ENCODE data around the gene CCDC174.

Gene CCDC174

GRCh38 chr3:14663396-14664135 lies 12.0 kb downstream of the CCDC174 start:
- no peak for DNase-seq
- Histone ChIP-seq H3K9ac (ENCODE audit: low read length) (no peak overlapping the region), H3K36me3 (ENCODE audit: control insufficient read depth in 1 of 2, insufficient read depth in 2 of 2, low read length in 2 of 2) (peaks cover 33 to 62% of the 10 kb centered on the region in 2 experiments), H3K4me1 (ENCODE audit: control insufficient read depth in 1 of 2, insufficient read depth in 2 of 2, low read length in 2 of 2) (peaks cover under 1 to 4% of the 10 kb centered on the region in 2 experiments), H3K79me1 (ENCODE audit: low read length) (no peaks in the 10 kb centered on the region), H2AK5ac (ENCODE audit: low read length) (no peak overlapping the region), H2AFZ (ENCODE audit: insufficient read depth, low read length, poor library complexity) (no peak overlapping the region), H3K27ac (ENCODE audit: low read depth, low read length) (no peak overlapping the region), H3K79me2 (ENCODE audit: control insufficient read depth, insufficient read depth, low read length, poor library complexity) (no peaks in the 10 kb centered on the region), H3K9me3 (ENCODE audit: insufficient read depth, low read depth, low read length) (no peaks in the 10 kb centered on the region), H2BK120ac (ENCODE audit: insufficient read depth, low read length, poor library complexity) (no peak overlapping the region), H4K12ac (ENCODE audit: low read depth, low read length) (no peak overlapping the region), H2BK5ac (ENCODE audit: low read depth, low read length, poor library complexity) (no peak overlapping the region), H4K8ac (ENCODE audit: low read depth, low read length) (no peak overlapping the region), H3K14ac (ENCODE audit: low read length) (no peak overlapping the region), H4K91ac (ENCODE audit: low read depth, low read length) (no peak overlapping the region), H3K18ac (ENCODE audit: low read length) (no peak overlapping the region), H3K27me3 (ENCODE audit: insufficient read depth, low read length) (no peaks in the 10 kb centered on the region), H3K23ac (ENCODE audit: low read length) (no peak overlapping the region), H3K4me3 (ENCODE audit: low read depth, low read length) (no peak overlapping the region), H2BK12ac (ENCODE audit: low read length) (no peak overlapping the region), H3K4ac (ENCODE audit: low read depth, low read length) (no peak overlapping the region), H3K4me2 (ENCODE audit: low read length) (no peak overlapping the region)
- WGBS (ENCODE audit: extremely low coverage, insufficient coverage, insufficient read length): no CpG with 5 or more reads among the region's 5 CpGs

GRCh38 chr3:14664170-14664569 lies 12.6 kb downstream of the CCDC174 start:
- Histone ChIP-seq H3K18ac (ENCODE audit: low read length) (no peak overlapping the region), H3K4ac (ENCODE audit: low read depth, low read length) (no peak overlapping the region), H3K9me3 (ENCODE audit: insufficient read depth, low read depth, low read length) (no peaks in the 10 kb centered on the region), H3K36me3 (ENCODE audit: control insufficient read depth in 1 of 2, insufficient read depth in 2 of 2, low read length in 2 of 2) (peaks cover 37 to 65% of the 10 kb centered on the region in 2 experiments), H3K79me2 (ENCODE audit: control insufficient read depth, insufficient read depth, low read length, poor library complexity) (no peaks in the 10 kb centered on the region), H3K79me1 (ENCODE audit: low read length) (no peaks in the 10 kb centered on the region), H3K14ac (ENCODE audit: low read length) (no peak overlapping the region), H4K8ac (ENCODE audit: low read depth, low read length) (no peak overlapping the region), H3K23ac (ENCODE audit: low read length) (no peak overlapping the region), H3K4me3 (ENCODE audit: low read depth, low read length) (no peak overlapping the region), H2AK5ac (ENCODE audit: low read length) (no peak overlapping the region), H3K4me2 (ENCODE audit: low read length) (no peak overlapping the region), H4K12ac (ENCODE audit: low read depth, low read length) (no peak overlapping the region), H3K27me3 (ENCODE audit: insufficient read depth, low read length) (no peaks in the 10 kb centered on the region), H2BK5ac (ENCODE audit: low read depth, low read length, poor library complexity) (no peak overlapping the region), H3K27ac (ENCODE audit: low read depth, low read length) (no peak overlapping the region), H4K91ac (ENCODE audit: low read depth, low read length) (no peak overlapping the region), H3K9ac (ENCODE audit: low read length) (no peak overlapping the region), H2BK12ac (ENCODE audit: low read length) (no peak overlapping the region), H2AFZ (ENCODE audit: insufficient read depth, low read length, poor library complexity) (no peak overlapping the region), H3K4me1 (ENCODE audit: control insufficient read depth in 1 of 2, insufficient read depth in 2 of 2, low read length in 2 of 2) (peaks cover 0 to 3% of the 10 kb centered on the region in 2 experiments), H2BK120ac (ENCODE audit: insufficient read depth, low read length, poor library complexity) (no peak overlapping the region)
- no CpG with 5 or more reads among the region's 3 CpGs for WGBS (ENCODE audit: extremely low coverage, insufficient coverage, insufficient read length)
- no peak for DNase-seq

DNA sequence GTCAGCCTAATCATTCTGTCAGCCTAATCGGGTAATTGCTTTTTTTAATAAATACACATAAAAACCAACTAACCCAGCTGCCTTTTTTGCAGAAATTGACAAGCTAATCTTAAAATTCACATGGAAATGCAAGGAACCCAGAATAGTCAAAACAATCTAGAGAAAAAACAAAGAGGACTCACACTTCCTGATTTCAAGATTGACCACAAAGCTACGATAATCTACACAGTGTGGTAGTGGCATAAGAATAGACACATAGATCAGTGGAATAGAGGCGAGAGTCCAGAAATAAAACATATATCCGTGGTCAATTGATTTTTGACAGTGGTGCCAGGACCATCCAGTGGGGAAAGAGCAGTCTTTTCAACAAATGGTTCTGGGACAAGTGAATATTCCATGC lies 21.0 kb downstream of the CCDC174 start:
- Histone ChIP-seq H3K23ac (ENCODE audit: low read length) (no peak overlapping the region), H3K4me2 (ENCODE audit: low read length) (no peak overlapping the region), H3K4me3 (ENCODE audit: low read depth, low read length) (no peak overlapping the region), H2AFZ (ENCODE audit: insufficient read depth, low read length, poor library complexity) (no peak overlapping the region), H2AK5ac (ENCODE audit: low read length) (no peak overlapping the region), H3K18ac (ENCODE audit: low read length) (no peak overlapping the region), H4K8ac (ENCODE audit: low read depth, low read length) (no peak overlapping the region), H3K27me3 (ENCODE audit: insufficient read depth, low read length) (no peaks in the 10 kb centered on the region), H3K4me1 (ENCODE audit: control insufficient read depth in 1 of 2, insufficient read depth in 2 of 2, low read length in 2 of 2) (no peaks in the 10 kb centered on the region), H3K9ac (ENCODE audit: low read length) (no peak overlapping the region), H3K79me1 (ENCODE audit: low read length) (no peaks in the 10 kb centered on the region), H2BK12ac (ENCODE audit: low read length) (no peak overlapping the region), H2BK120ac (ENCODE audit: insufficient read depth, low read length, poor library complexity) (no peak overlapping the region), H3K27ac (ENCODE audit: low read depth, low read length) (no peak overlapping the region), H3K14ac (ENCODE audit: low read length) (no peak overlapping the region), H3K36me3 (ENCODE audit: control insufficient read depth in 1 of 2, insufficient read depth in 2 of 2, low read length in 2 of 2) (peaks cover 21 to 32% of the 10 kb centered on the region in 2 experiments), H4K12ac (ENCODE audit: low read depth, low read length) (no peak overlapping the region), H2BK5ac (ENCODE audit: low read depth, low read length, poor library complexity) (no peak overlapping the region), H3K9me3 (ENCODE audit: insufficient read depth, low read depth, low read length) (no peaks in the 10 kb centered on the region), H4K91ac (ENCODE audit: low read depth, low read length) (no peak overlapping the region), H3K4ac (ENCODE audit: low read depth, low read length) (no peak overlapping the region), H3K79me2 (ENCODE audit: control insufficient read depth, insufficient read depth, low read length, poor library complexity) (no peaks in the 10 kb centered on the region)
- no peak for DNase-seq
- no CpG with 5 or more reads among the region's 4 CpGs for WGBS (ENCODE audit: extremely low coverage, insufficient coverage, insufficient read length)

GRCh38 chr3:14674841-14675240 lies 23.3 kb downstream of the CCDC174 start, which contains the start of gene C3orf20:
TSS of gene C3orf20 (plus strand) at chr3:14675141. CDS start at chr3:14682714, 7,573 bp downstream.
- no peak within 1 kb of the TSS for H3K4me2 ChIP-seq (ENCODE audit: low read length)
- peaks cover 13 to 20% of the 10 kb centered on the region in 2 experiments for H3K36me3 ChIP-seq (ENCODE audit: control insufficient read depth in 1 of 2, insufficient read depth in 2 of 2, low read length in 2 of 2)
- no peak for DNase-seq
- H3K9ac ChIP-seq (ENCODE audit: low read length): no peak within 1 kb of the TSS
- no peak within 1 kb of the TSS for H2BK12ac ChIP-seq (ENCODE audit: low read length)
- H3K4me1 ChIP-seq (ENCODE audit: control insufficient read depth in 1 of 2, insufficient read depth in 2 of 2, low read length in 2 of 2): no peaks in the 10 kb centered on the region
- no peak within 1 kb of the TSS for H2AFZ ChIP-seq (ENCODE audit: insufficient read depth, low read length, poor library complexity)
- no peaks in the 10 kb centered on the region for H3K79me1 ChIP-seq (ENCODE audit: low read length)
- no peak within 1 kb of the TSS for H4K91ac ChIP-seq (ENCODE audit: low read depth, low read length)
- H3K9me3 ChIP-seq (ENCODE audit: insufficient read depth, low read depth, low read length): no peaks in the 10 kb centered on the region
- no peaks in the 10 kb centered on the region for H3K79me2 ChIP-seq (ENCODE audit: control insufficient read depth, insufficient read depth, low read length, poor library complexity)
- no peak within 1 kb of the TSS for H4K8ac ChIP-seq (ENCODE audit: low read depth, low read length)
- H2AK5ac ChIP-seq (ENCODE audit: low read length): no peak within 1 kb of the TSS
- no peak within 1 kb of the TSS for H4K12ac ChIP-seq (ENCODE audit: low read depth, low read length)
- H3K23ac ChIP-seq (ENCODE audit: low read length): no peak within 1 kb of the TSS
- H3K27me3 ChIP-seq (ENCODE audit: insufficient read depth, low read length): no peaks in the 10 kb centered on the region
- H3K18ac ChIP-seq (ENCODE audit: low read length): no peak within 1 kb of the TSS
- no peak within 1 kb of the TSS for H2BK120ac ChIP-seq (ENCODE audit: insufficient read depth, low read length, poor library complexity)
- no peak within 1 kb of the TSS for H3K14ac ChIP-seq (ENCODE audit: low read length)
- no peak within 1 kb of the TSS for H3K4me3 ChIP-seq (ENCODE audit: low read depth, low read length)
- H3K4ac ChIP-seq (ENCODE audit: low read depth, low read length): no peak within 1 kb of the TSS
- WGBS (ENCODE audit: extremely low coverage, insufficient coverage, insufficient read length): no CpG with 5 or more reads among the region's 7 CpGs
- H2BK5ac ChIP-seq (ENCODE audit: low read depth, low read length, poor library complexity): no peak within 1 kb of the TSS
- H3K27ac ChIP-seq (ENCODE audit: low read depth, low read length): no peak within 1 kb of the TSS
